ENCODE data around the gene HIVEP3. TPM values are rescaled to one million over a fixed set of nuclear protein-coding genes. Genes with fewer than 3 reads are reported as not detected.

The HIVEP3 gene
- total RNA-seq, 1 donor from 2014 or later: 38.9 TPM

DNA sequence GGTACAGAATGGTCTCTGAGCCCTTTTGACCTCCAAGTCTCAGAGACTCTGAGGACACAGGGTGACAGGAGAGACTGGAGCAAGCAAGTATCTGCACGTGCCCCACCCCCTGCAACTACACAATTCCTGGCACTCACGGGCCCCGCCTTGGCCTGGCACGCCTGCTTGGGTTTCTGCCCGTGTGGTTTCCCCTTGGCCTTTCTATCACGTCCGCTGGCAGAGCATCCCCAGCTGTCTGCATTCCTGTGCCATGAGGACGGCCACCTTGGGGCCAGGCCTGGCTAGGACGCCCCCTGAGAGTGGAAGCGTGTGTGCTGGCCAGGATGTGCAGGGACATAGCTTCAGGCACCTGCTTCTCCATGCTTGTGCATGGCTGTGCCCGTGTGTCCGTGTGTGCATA, 419.9 kb downstream of the HIVEP3 start:
- intact Hi-C loops (cut with micrococcal nuclease): no loop called here

DNA sequence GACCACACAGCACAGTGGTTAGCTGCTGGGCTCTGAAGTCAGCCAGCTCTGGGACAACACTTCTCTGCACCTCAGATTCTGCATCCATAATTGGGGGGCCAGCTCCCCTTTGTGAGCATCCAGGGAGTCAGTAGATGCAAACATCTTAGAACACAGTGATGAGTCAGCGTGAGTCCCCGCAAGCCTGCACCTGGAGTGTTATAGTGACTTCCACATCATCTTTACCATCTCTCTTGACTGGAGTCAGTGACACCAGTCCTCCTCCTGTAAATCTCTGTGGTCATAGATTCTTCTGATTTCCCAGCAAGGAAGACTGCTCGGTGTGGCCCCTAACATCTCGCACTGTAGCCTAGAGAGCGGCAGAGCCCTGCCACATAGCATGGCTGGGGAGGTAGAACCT, 420.3 kb downstream of the HIVEP3 start:
- intact Hi-C loops (cut with micrococcal nuclease): no loop called here

GRCh38 chr1:41497461-41498030, 421.2 kb downstream of the HIVEP3 start:
- intact Hi-C loops (cut with micrococcal nuclease): no loop called here

DNA sequence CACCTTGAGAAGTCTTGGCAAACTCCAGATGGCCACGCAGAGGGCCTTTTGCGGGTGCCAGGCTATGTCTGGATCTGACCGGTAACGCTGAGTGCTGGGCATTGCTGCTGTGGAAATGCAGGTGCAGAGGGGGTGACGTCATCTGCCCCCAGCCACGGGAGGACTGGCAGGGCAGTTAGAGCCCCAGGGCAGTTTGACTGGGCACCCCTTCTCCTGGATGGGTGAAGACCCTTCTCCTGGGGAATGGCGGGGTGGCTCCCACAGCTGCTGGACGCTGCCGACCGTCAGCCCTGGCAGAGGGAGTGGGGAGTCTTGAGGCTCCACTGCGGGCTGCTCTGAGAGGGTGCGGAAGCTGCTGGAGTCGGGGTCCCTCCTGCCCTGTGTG, 421.7 kb downstream of the HIVEP3 start:
- intact Hi-C loops (cut with micrococcal nuclease): no loop called here

DNA sequence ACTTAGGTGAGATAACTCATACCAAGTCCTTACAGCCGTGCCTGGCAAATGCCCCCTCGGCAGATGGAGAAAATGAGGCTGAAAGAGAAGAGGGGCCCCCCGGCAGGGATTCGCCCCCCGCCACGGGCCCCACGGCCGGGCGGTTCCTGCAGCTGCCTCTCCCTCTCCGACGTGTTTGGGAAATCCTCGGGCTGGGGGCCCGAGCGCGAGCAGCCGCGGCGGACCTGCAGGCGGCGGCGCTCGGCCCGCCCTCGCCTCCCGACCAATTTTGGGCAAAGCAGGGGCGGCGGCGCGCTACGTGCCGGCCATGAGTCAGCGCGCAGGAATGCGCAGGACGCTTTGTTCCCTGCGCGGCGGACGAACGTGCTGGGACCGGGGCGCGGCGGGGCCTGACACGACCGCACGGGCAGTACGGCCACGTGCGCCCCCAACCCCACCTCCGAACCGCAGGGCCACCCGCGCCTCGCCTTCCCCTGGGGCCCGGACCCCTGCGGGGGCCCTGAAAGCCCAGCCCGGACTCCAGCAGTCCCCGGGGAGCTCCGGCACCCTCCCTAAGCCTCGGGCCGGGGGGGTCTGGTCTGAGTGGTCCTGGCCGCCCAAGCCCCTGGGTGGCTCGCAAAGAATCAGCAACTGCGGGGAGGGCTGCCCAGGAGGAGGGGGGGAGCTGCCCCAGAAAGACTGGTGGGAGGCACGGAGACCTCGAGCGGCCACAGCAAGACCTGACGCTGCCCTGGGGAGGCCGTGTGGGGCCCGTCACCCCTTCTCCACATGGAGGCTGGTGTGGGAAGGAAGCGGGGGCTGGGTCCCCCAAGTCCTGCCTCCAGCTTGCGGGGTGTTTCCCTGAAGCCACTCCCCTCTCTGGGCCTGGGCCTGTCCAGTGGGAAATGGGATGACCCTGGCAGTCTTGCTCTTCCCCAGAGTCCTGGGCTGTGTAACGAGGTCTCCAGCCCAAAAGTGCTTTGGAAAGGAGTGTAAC, 422.4 kb downstream of the HIVEP3 start:
- intact Hi-C loops (cut with micrococcal nuclease): no loop called here

DNA sequence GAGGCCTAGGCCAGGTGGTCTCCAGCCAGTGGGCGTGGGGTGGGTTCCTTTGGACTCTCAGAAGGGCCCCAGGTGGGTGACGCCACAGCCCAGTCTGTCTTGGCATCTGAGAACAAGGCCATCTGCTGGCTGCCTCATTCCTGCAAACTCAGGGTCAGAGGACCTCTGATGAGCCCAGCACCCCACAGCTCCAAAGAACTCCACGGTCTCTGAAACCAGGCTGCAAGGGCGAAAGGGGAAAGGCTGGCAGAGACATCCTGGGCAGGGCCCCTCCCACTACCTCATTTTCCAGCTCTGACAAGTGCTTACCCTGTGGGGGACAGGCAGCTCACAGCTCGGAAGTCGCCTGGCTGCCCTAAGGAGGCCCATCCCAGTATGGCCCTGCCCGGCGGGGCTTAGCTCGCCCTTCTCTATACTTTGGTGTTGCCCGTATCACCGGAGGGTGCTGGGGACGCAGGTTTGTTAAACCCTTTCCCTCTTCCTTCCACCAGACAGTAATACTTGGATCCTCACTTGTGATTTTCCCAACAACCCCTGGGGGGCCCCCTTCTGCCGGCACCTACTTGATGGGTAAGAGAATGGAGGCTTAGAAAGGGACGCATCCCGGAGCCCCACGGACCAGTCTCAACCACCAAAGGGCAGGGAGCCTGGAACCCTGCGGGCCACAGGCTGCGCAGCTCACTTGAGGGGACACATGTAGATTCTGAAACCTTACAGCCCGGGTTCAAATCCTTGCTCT, 423.3 kb downstream of the HIVEP3 start:
- intact Hi-C loops (cut with micrococcal nuclease): no loop called here

GRCh38 chr1:41494351-41495209, 424.1 kb downstream of the HIVEP3 start:
- intact Hi-C loops (cut with micrococcal nuclease): no loop called here

DNA sequence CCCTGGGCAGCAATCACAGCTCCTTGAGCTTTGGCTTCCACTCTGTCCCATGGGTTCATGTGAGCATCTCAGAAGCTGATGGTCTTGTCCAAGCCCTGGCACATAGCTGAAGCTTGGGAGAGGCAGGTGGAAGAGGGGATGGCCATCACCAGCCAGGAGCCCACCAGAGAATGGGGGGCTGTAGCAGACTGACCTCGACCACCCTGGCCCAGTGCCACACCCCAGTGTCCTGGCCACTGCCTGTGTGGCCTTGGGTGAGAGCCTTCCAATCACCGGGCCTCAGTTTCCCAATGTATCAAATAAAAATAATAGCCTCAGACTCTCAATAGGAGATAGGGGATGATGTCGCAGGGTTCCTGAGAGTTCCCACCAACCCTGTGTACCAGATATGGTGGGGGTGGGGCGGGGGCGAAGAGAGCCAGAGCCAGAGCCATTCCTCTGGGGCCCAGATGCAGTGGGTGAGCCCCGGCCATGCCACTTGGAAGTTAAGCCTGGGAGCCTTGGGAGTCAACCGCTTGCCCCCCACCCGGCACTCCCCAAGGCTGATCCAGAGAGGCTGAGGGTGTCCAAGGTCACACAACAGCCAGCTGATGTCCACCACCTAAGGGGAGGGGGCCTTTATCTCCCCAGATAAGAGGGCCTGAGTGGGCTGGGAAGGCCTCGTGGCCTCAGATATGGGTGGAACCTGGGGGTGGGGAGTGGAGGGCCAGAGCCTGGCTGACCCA, 424.9 kb downstream of the HIVEP3 start:
- intact Hi-C loops (cut with micrococcal nuclease): no loop called here

DNA sequence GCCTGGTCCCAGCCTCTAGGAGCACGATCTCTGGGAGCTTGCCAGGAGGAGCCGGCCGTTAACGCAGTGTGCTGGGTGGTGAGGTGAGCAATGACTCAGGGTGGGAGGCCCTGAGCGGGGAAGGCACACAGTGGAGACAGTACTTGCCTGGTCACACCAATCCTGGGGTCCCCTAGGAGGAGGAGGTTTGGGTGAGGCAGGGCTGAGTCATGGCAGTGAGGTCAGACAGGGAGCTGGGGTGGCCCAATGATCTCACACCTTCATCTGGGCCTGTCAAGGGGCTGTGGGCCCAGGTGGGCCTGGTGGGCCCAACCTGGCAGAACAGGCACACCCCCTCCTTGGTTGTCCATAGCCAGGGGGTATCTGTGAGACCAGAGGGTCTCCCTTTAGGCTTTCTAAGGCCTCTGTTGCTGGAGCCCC, 425.6 kb downstream of the HIVEP3 start:
- intact Hi-C loops (cut with micrococcal nuclease): no loop called here

GRCh38 chr1:41492341-41492848, 426.3 kb downstream of the HIVEP3 start:
- intact Hi-C loops (cut with micrococcal nuclease): no loop called here

GRCh38 chr1:41490911-41491310, 427.8 kb downstream of the HIVEP3 start:
- intact Hi-C loops (cut with micrococcal nuclease): no loop called here

GRCh38 chr1:41489561-41489960, 429.2 kb downstream of the HIVEP3 start:
- intact Hi-C loops (cut with micrococcal nuclease): no loop called here

DNA sequence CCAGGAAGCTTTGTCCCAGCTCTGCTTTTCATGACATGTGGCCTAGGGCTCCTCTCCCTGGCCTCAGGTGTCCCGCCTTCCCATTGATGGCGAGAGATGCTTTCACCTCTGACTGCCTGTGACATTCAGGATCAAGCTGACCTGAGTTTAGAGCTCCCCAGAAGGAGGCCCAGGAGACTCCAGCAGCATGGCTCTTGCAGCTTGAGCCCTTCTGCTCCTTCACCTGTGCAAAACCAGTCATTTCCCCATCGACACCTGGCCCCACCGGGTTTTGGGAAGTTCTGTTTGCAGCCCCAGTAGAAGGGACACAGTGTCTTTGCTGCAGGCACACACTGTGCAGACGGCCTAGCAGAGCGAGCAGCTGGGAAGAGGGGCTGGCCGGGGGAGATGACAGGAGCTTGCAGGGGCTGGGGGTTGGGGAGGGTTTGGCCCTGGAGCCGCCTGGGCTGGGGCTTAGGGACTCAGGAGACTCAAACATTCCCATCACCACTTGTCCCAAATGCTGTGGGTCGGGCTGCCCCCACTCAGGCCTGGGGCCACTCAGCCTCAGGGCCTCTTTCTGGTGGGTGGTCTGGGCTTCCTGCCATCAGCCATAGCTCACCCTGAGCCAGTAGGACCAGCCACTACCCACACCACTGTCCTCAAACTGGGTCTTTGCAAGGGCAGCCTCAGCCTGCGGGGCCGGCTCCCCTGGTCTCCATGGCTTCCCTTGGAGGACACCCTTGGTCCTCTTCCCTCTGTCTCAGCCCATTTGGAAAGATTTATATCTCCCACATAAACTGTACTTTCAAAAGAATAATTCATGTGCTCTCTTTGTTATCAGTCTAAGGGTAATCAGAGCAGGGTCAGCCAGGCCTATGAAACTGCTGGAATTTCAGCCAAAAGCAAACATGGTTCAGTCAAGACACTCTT, 430.4 kb downstream of the HIVEP3 start:
- intact Hi-C loops (cut with micrococcal nuclease): no loop called here

- intact Hi-C loops (cut with micrococcal nuclease): no loop called here
These were observed 431.3 kb downstream of the HIVEP3 start for GRCh38 chr1:41487126-41488039.

GRCh38 chr1:41486371-41487125, 432.2 kb downstream of the HIVEP3 start:
- intact Hi-C loops (cut with micrococcal nuclease): no loop called here

DNA sequence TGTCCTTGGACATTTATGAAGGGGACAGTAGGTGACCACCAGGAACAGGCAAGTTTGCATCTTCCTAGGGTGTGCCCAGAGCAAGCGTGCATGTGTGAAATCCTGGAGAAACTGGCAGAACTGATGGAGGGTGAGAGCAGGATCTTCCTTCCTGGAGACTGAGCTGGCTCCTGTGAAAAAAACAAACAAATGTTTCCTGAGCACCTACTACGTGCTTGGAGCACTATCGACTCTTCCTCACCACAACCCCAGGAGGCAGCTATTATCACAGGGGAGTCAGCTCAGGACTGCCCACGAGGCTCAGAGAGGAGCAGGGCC, 432.7 kb downstream of the HIVEP3 start:
- intact Hi-C loops (cut with micrococcal nuclease): no loop called here

GRCh38 chr1:41485605-41486004, 433.1 kb downstream of the HIVEP3 start:
- intact Hi-C loops (cut with micrococcal nuclease): no loop called here

Measured in T-helper 1 cell treated with Interleukin-12 subunit alpha and Interleukin-12 subunit beta and Interleukin-4 antibody, amounts not matched to agents 30 ng/mL and 1 ng/mL, for 36 hours (primary cell).